KOPT-K1 (cell line): Measurements from ENCODE around the gene MTG2.
A peak's percentile ranks its signal among the peaks of the same experiment; 100 is the strongest.

Experiments used
- H3K27ac ChIP-seq: fragments of 200-600 bp; sonication (generic); 2 replicates; pipeline ENCODE4 v1.5.1; 2016; ENCODE audit warnings: antibody characterized with exemption, mild to moderate bottlenecking, low read depth, low read length; ENCODE audit not compliant: poor library complexity, severe bottlenecking
- H3K36me3 ChIP-seq: fragments of 200-600 bp; sonication (generic); 2 replicates; pipeline ENCODE4 v1.5.1; 2017; ENCODE audit warnings: antibody characterized with exemption, mild to moderate bottlenecking, low read length, moderate library complexity; ENCODE audit not compliant: insufficient read depth
- H3K9me3 ChIP-seq: fragments of 200-600 bp; sonication (generic); 2 replicates; pipeline ENCODE4 v1.5.1; 2017; ENCODE audit warnings: antibody characterized with exemption, low read length, mild to moderate bottlenecking; ENCODE audit not compliant: insufficient read depth, poor library complexity, severe bottlenecking

MTG2 gene

GRCh38 chr20:62230696-62231095, 47.9 kb downstream of the MTG2 start:
- H3K36me3 ChIP-seq: no peaks in the 10 kb centered on the region

GRCh38 chr20:62231292-62231691, 48.5 kb downstream of the MTG2 start:
- H3K36me3 ChIP-seq: no peaks in the 10 kb centered on the region
- no peak overlapping the region for H3K27ac ChIP-seq
- H3K9me3 ChIP-seq: no peaks in the 10 kb centered on the region

More at GRCh38 chr20:62230696-62231095, 47.9 kb downstream of the MTG2 start:
- H3K9me3 ChIP-seq: no peaks in the 10 kb centered on the region
- no peak overlapping the region for H3K27ac ChIP-seq

GRCh38 chr20:62232194-62232593, 49.4 kb downstream of the MTG2 start:
- H3K9me3 ChIP-seq: no peaks in the 10 kb centered on the region
- H3K36me3 ChIP-seq: no peaks in the 10 kb centered on the region
- no peak overlapping the region for H3K27ac ChIP-seq

GRCh38 chr20:62232770-62233645, 50.2 kb downstream of the MTG2 start:
- Histone ChIP-seq H3K27ac (no peak overlapping the region), H3K36me3 (no peaks in the 10 kb centered on the region), H3K9me3 (no peaks in the 10 kb centered on the region)

GRCh38 chr20:62233684-62234083, 50.9 kb downstream of the MTG2 start:
- Histone ChIP-seq H3K9me3 (no peaks in the 10 kb centered on the region), H3K27ac (no peak overlapping the region), H3K36me3 (no peaks in the 10 kb centered on the region)

GRCh38 chr20:62234339-62234738, 51.5 kb downstream of the MTG2 start:
- H3K27ac ChIP-seq: no peak overlapping the region
- H3K9me3 ChIP-seq: no peaks in the 10 kb centered on the region
- no peaks in the 10 kb centered on the region for H3K36me3 ChIP-seq

GRCh38 chr20:62235001-62235776, 52.4 kb downstream of the MTG2 start:
- H3K27ac ChIP-seq: no peak overlapping the region
- H3K36me3 ChIP-seq: no peaks in the 10 kb centered on the region

GRCh38 chr20:62235777-62236157, 52.9 kb downstream of the MTG2 start:
- no peaks in the 10 kb centered on the region for H3K9me3 ChIP-seq
- H3K36me3 ChIP-seq: no peaks in the 10 kb centered on the region
- no peak overlapping the region for H3K27ac ChIP-seq

More at GRCh38 chr20:62235001-62235776, 52.4 kb downstream of the MTG2 start:
- no peaks in the 10 kb centered on the region for H3K9me3 ChIP-seq

- H3K9me3 ChIP-seq: no peaks in the 10 kb centered on the region
- no peaks in the 10 kb centered on the region for H3K36me3 ChIP-seq
- no peak overlapping the region for H3K27ac ChIP-seq
Measured at GRCh38 chr20:62236200-62236599, 53.4 kb downstream of the MTG2 start.

GRCh38 chr20:62236766-62237513, 54.1 kb downstream of the MTG2 start:
- Histone ChIP-seq H3K36me3 (no peaks in the 10 kb centered on the region), H3K9me3 (no peaks in the 10 kb centered on the region), H3K27ac (no peak overlapping the region)

- Histone ChIP-seq H3K9me3 (no peaks in the 10 kb centered on the region), H3K36me3 (peaks cover 4% of the 10 kb centered on the region; the same call in 1 of the 2 replicates), H3K27ac (no peak overlapping the region)
Measured at GRCh38 chr20:62237514-62237800, 54.6 kb downstream of the MTG2 start.

GRCh38 chr20:62237801-62238568, 55.2 kb downstream of the MTG2 start, which contains the start of gene OSBPL2:
OSBPL2 (plus strand) TSS chr20:62238521; CDS start chr20:62256185, 17,664 bp downstream.
- Histone ChIP-seq H3K36me3 (peaks cover 10% of the 10 kb centered on the region; the same call in 1 of the 2 replicates), H3K9me3 (no peaks in the 10 kb centered on the region), H3K27ac (peak within 1 kb of the TSS; percentile 27)

- Histone ChIP-seq H3K36me3 (peaks cover 10% of the 10 kb centered on the region; the same call in 1 of the 2 replicates), H3K27ac (peak overlapping the region; percentile 27), H3K9me3 (no peaks in the 10 kb centered on the region)
Measured at GRCh38 chr20:62238569-62239277, 55.9 kb downstream of the MTG2 start.
